ENCODE measurements around the gene PRAMEF12.
"Not testable (repeated sequence)": the region's sequence is repeated elsewhere in the genome, so short reads cannot be mapped to it uniquely, and the experiment has no call there.

PRAMEF12 gene

DNA sequence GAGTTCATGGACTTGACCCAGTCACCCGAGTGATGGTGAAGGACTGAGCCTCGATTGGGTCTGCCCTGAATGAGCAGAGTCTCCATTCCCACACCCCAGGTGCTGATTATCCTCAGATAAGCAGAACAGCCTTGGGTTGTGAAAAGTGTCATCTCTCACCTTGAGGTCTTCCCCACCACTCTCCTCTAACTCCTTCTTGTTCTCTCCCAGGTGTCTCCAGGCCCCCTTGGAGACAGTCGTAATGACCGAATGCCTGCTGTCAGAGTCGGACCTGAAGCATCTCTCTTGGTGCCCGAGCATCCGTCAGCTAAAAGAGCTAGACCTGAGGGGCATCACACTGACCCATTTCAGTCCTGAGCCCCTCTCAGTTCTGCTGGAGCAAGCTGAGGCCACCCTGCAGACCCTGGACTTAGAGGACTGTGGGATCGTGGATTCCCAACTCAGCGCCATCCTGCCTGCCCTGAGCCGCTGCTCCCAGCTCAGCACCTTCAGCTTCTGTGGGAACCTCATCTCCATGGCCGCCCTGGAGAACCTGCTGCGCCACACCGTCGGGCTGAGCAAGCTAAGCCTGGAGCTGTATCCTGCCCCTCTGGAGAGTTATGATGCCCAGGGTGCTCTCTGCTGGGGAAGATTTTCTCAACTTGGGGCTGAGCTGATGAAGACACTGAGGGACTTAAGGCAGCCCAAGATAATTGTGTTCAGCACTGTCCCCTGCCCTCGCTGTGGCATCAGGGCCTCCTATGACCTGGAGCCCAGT lies 3.4 kb downstream of the PRAMEF12 start:
- H3K4me3 ChIP-seq (ENCODE audit: low read length) = no peak overlapping the region
- TF ChIP-seq, protein P1, sequence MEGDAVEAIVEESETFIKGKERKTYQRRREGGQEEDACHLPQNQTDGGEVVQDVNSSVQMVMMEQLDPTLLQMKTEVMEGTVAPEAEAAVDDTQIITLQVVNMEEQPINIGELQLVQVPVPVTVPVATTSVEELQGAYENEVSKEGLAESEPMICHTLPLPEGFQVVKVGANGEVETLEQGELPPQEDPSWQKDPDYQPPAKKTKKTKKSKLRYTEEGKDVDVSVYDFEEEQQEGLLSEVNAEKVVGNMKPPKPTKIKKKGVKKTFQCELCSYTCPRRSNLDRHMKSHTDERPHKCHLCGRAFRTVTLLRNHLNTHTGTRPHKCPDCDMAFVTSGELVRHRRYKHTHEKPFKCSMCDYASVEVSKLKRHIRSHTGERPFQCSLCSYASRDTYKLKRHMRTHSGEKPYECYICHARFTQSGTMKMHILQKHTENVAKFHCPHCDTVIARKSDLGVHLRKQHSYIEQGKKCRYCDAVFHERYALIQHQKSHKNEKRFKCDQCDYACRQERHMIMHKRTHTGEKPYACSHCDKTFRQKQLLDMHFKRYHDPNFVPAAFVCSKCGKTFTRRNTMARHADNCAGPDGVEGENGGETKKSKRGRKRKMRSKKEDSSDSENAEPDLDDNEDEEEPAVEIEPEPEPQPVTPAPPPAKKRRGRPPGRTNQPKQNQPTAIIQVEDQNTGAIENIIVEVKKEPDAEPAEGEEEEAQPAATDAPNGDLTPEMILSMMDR (IDR thresholded peaks at IDR 0.05; ENCODE audit: insufficient read depth, low read depth, low read length, missing control alignments) = no peak
- DNase-seq (ENCODE audit: low read depth) = no peak

DNA sequence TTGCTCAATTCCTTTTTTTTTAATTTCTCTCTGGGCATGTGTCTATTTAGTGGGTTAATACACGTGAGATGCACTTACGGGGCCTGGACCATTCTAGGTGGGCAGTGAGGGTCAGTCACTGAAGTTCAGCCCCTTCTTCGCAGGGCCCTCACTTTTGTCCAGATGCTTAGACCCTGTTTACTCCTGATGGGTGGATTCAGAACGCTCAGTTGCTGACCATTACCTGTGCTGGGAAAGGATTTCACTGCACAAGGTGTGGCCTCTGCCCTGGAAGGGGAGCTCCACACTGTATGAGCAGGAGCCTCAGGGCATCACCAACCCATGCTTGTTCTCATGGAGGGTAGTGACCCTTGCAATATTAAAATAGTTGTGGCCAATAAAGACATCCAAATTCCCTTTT lies 4.5 kb downstream of the PRAMEF12 start:
- DNase-seq (ENCODE audit: low read depth) = no peak
- TF ChIP-seq, protein P1 (IDR thresholded peaks at IDR 0.05; ENCODE audit: insufficient read depth, low read depth, low read length, missing control alignments) = no peak
- H3K4me3 ChIP-seq (ENCODE audit: low read length) = no peak overlapping the region

DNA sequence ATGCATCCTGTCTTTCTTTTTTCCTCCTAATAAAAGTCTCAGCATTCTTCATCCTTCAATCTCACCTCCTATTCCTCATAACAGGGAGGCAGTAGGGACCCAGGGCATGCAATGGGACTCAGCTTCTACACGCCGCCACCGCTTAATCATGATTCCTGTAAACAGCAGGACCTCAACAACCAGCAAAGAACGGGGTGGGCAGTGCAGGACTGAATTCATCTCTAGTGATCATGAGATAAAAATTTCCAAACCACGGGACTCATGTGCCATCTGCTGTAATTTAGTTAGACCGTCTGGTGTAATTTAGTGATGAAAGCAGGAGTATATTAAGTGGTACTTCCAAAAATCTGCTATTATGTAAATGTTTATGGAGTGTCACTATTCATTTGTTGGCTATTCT lies 5.4 kb downstream of the PRAMEF12 start:
- no peak for DNase-seq (ENCODE audit: low read depth)
- TF ChIP-seq, protein P1 (IDR thresholded peaks at IDR 0.05; ENCODE audit: insufficient read depth, low read depth, low read length, missing control alignments) = no peak
- no peak overlapping the region for H3K4me3 ChIP-seq (ENCODE audit: low read length)

DNA sequence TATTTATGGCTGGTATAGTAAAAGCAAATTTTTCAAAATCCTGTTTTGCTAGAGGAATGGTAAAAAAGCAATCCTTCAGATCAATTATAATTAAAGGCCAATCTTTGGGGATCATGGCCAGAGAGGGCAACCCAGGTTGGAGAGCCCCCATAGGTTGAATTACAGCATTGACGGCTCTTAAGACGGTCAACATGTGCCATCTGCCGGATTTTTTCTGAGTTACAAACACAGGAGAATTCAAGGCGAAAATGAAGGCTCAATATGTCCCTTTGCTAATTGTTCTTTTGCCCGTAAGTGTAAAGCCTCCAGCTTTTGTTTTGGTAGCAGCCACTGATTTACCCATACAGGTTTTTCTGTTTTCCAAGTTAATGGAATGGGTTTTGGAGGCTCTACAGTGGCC lies 8.0 kb downstream of the PRAMEF12 start:
- H3K4me3 ChIP-seq (ENCODE audit: low read length); DNase-seq (ENCODE audit: low read depth): not testable (repeated sequence)

DNA sequence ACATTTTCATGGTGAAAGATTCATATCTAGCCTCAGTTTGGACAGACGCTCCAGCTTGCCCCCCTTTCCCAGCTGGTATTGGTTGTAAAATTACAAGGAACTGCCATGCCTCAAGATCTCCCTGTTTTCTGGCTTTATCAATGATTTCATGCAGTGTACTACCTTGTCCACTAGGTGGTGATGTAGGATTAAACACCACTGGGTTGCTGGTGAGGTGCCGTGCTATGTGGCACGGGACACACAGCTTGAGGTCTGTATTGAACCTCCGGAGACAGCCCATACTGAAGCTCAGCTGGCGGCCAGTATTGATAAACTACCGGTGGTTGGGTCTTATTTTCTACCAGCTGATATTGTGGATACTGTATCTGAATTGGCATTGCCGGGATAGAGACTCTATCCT lies 10.2 kb downstream of the PRAMEF12 start:
- not testable (repeated sequence) for H3K4me3 ChIP-seq (ENCODE audit: low read length); DNase-seq (ENCODE audit: low read depth)

DNA sequence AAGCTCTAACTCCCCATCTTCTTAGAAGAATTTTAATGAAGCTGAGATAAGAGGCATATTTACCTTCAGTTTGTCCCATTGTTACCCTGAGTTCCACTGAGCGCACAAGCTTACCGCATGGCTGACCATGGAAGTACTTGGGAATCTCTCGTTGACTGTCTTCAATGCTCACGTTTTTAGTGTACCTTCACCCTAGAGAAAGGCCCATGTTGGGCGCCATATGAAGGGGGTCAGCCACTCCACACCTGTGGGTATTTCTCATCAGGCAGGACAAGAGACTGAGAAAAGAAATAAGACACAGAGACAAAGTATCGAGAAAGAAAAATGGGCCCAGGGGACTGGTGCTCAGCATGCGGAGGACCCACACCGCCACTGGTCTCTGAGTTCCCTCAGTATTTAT lies 11.2 kb downstream of the PRAMEF12 start:
- H3K4me3 ChIP-seq (ENCODE audit: low read length); DNase-seq (ENCODE audit: low read depth): not testable (repeated sequence)

DNA sequence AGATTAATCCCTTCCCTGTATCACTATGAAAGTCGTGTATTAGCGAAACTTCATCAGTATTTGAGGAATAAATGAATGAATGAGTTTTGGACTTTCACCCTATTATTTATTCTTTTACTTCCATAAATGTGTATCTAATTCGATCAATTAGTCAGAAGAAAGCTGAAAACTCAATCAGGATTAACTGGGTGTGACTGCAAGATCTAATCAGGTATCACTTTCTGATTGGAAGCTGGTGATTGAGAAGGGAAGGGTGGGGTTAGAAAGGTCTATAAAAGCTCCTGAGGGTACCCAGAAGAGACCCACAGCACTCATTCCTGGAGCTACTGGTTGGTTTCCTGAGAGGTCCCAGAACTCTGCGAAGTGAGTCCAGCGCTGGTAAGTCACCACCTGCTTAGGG lies 17.6 kb downstream of the PRAMEF12 start, which contains the start of gene PRAMEF1:
Gene PRAMEF1, plus strand, starts transcription at position 301 of the 400 bp plus-strand sequence. CDS start 1,831 bp downstream, outside the sequence.
- DNase-seq (ENCODE audit: low read depth) = not testable (repeated sequence)

DNA sequence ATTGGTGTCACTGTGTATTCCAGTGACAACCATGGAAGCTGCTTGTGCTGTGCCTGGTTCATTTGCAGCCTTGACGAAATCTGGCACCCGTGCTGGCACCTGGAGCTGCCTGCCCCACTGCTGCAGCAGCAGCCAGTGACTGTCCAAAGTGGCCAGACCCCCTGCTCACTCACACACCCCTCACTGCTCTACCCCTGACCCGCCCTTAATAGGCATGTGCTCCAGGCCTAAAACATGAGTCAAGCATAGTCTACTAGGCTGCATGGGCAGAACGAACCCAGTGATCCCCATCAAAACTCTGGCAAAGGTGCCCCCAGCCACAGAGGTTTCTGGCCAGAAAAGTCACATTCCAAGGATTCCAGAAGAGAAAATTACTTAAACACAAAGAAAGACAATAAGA lies 25.4 kb downstream of the PRAMEF12 start:
- no peak overlapping the region for H3K4me3 ChIP-seq (ENCODE audit: low read length)

More for the DNA sequence above, 17.6 kb downstream of the PRAMEF12 start, which contains the start of gene PRAMEF1:
- not testable (repeated sequence) for H3K4me3 ChIP-seq (ENCODE audit: low read length)

DNA sequence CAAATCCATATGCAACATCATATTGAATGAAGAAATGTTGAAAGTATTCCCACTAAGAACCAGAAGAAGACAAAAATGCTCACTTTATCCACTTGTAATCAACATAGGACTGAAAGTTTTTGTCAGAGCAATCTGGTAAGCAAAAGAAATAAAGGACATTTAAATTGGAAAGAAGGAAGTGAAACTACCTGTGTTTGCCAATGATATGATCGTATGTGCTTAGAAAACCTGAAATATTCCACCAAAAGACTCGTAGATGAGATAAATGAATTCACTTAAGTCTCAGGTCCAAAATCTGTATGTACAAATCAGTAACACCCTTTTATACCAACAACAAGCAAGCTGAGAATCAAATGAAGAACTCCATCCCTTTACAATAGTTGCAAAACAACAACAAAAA lies 26.2 kb downstream of the PRAMEF12 start:
- H3K4me3 ChIP-seq (ENCODE audit: low read length) = no peak overlapping the region
- TF ChIP-seq, protein P1 (IDR thresholded peaks at IDR 0.05; ENCODE audit: insufficient read depth, low read depth, low read length, missing control alignments) = no peak
- DNase-seq (ENCODE audit: low read depth) = no peak

More for the DNA sequence above, 25.4 kb downstream of the PRAMEF12 start:
- TF ChIP-seq, protein P1 (IDR thresholded peaks at IDR 0.05; ENCODE audit: insufficient read depth, low read depth, low read length, missing control alignments) = no peak
- DNase-seq (ENCODE audit: low read depth) = no peak
